Cardiac muscle cell (in vitro differentiated cells and primary cell): ENCODE measurements around the gene FBXO34. TPM values are rescaled to one million over a fixed set of nuclear protein-coding genes. Genes with fewer than 3 reads are reported as not detected.
A peak's percentile ranks its signal among the peaks of the same experiment; 100 is the strongest.

Experiments
- DNase-seq, 2 donors: peaks; one replicate each; pipeline versions ENCODE4 v3.0.0 to v3.0.0-alpha.2; 2010 to 2017; ENCODE audit warnings: low read depth in 1 of 2, low spot score in 1 of 2
- H3K27ac ChIP-seq: fragments of 200-600 bp; sonication (generic); 2 replicates; pipeline ENCODE4 v1.5.1; 2016
- H3K27me3 ChIP-seq: fragments of 200-600 bp; sonication (generic); 2 replicates; pipeline ENCODE4 v1.6.0; 2016; ENCODE audit warnings: control low read depth
- H3K36me3 ChIP-seq: fragments of 200-600 bp; sonication (generic); 2 replicates; pipeline ENCODE4 v1.5.1; 2016; ENCODE audit warnings: control low read depth
- H3K4me1 ChIP-seq: fragments of 200-600 bp; sonication (generic); 2 replicates; pipeline ENCODE4 v1.8.1; 2017; ENCODE audit warnings: low read depth, mild to moderate bottlenecking, mixed run types
- H3K4me3 ChIP-seq: fragments of 200-600 bp; sonication (generic); 2 replicates; pipeline ENCODE4 v1.5.1; 2016; ENCODE audit warnings: mild to moderate bottlenecking
- H3K9me3 ChIP-seq: fragments of 200-600 bp; sonication (generic); 2 replicates; pipeline ENCODE4 v1.5.1; 2017; ENCODE audit warnings: low read depth, mild to moderate bottlenecking, control low read depth
- polyA plus RNA-seq: library from polyadenylated mRNA; unstranded; fragments of >200 nt; fragmentation: Nextera tagmentation; extraction: Ambion mirVana; gene quantifications from 2 replicates; pipeline ENCODE4 v1.2.1, GENCODE V29; 2016
- total RNA-seq: library from RNA; depleted of rRNA; stranded (reverse); fragments of >200 nt; gene quantifications from 2 replicates; pipeline ENCODE4 v1.2.3, GENCODE V29; 2016
- TF ChIP-seq, protein P1 (sequence below): IDR thresholded peaks from 2 replicates; pipeline ENCODE4 v1.5.1; 2012; ENCODE audit warnings: low read depth, mild to moderate bottlenecking, low read length

The FBXO34 gene
- total and polyA plus RNA-seq, 2 experiments from 2014 or later, result 19.2 to 21.1 TPM

DNA sequence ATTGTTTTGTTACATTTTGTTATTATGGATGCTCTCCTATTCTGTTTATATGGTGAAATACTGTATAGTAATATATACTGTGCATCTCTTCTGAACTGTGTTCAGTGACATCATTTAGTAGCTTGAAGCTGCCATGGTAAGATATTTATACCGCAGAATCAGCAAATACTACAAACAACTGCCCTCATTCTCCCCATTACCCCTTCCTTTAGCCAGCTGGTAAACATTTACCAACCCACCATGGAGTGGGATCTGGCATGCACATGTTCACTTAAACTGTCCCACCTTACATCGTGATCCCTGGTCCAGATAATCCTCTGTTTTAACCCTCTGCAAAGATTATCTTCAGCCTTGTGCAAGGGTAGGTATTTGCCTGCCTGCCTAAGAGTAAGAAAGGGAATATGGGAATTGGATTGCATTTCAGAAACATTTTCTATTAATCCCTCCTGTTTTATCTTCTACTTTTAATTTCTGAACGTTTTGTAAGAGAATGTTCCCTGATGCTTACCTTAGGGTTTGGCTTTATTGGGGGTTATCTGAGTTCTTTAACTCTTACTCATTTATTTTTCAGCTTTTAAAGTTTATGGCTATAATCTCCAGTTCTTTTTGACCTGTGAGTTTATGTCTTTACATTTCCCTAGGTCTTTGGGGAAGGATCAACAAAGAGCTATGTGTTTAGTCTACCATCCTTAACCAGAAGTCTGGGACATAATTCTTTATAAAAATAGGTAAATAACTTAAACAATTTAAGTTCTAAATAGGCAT is 46.5 kb downstream of the FBXO34 start:
- no peak for DNase-seq
- Histone ChIP-seq H3K36me3 (peaks cover 3% of the 10 kb centered on the region), H3K9me3 (no peaks in the 10 kb centered on the region), H3K4me1 (peaks cover 9% of the 10 kb centered on the region), H3K27ac (peak overlapping the region; percentile 85), H3K4me3 (no peak overlapping the region), H3K27me3 (no peaks in the 10 kb centered on the region)
- TF ChIP-seq, protein P1, sequence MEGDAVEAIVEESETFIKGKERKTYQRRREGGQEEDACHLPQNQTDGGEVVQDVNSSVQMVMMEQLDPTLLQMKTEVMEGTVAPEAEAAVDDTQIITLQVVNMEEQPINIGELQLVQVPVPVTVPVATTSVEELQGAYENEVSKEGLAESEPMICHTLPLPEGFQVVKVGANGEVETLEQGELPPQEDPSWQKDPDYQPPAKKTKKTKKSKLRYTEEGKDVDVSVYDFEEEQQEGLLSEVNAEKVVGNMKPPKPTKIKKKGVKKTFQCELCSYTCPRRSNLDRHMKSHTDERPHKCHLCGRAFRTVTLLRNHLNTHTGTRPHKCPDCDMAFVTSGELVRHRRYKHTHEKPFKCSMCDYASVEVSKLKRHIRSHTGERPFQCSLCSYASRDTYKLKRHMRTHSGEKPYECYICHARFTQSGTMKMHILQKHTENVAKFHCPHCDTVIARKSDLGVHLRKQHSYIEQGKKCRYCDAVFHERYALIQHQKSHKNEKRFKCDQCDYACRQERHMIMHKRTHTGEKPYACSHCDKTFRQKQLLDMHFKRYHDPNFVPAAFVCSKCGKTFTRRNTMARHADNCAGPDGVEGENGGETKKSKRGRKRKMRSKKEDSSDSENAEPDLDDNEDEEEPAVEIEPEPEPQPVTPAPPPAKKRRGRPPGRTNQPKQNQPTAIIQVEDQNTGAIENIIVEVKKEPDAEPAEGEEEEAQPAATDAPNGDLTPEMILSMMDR, result no peak

DNA sequence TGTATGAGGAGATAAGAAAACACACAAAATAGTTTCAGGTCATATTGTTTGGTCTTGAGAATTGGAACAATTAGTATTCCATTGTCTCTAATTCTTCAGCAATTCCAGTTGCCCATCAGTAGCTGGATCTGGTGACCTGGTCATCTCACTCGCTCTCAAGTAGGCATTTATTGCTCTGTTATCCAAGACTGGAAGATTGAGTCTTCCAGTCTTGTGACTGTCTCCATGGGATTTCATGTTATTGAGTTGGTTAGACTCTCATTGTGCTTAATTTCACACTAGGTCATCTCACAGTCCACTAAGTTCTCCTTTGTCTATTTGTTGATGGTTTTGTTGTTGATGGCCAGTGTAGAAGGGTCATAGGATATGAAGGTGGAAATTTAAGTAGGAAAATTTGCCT is 47.5 kb downstream of the FBXO34 start:
- TF ChIP-seq, protein P1, result no peak
- DNase-seq, result no peak
- no peaks in the 10 kb centered on the region for H3K36me3 ChIP-seq
- H3K4me3 ChIP-seq, result no peak overlapping the region
- H3K27ac ChIP-seq, result no peak overlapping the region
- peaks cover 9% of the 10 kb centered on the region for H3K4me1 ChIP-seq
- no peaks in the 10 kb centered on the region for H3K9me3 ChIP-seq
- H3K27me3 ChIP-seq, result no peaks in the 10 kb centered on the region

DNA sequence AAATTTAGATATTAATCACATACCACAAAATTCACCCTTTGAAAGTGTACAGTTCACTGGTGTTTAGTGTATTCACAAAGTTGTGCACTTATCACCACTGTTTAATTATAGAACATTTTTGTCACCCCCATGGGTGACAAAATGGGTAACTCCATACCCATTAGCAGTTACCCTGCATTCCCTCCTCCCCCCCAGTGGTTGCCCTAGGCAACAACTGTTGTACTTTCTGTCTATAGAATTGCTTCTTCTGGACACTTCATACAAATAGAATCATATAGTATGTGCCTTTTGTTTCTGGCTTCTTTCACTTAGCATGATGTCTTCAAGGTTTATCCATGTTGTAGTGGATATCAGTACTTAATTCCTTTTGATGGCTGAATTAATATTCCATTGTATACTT is 52.7 kb downstream of the FBXO34 start:
- H3K36me3 ChIP-seq, result no peaks in the 10 kb centered on the region
- no peaks in the 10 kb centered on the region for H3K9me3 ChIP-seq
- DNase-seq, result no peak
- TF ChIP-seq, protein P1, result no peak
- no peaks in the 10 kb centered on the region for H3K4me1 ChIP-seq
- H3K27me3 ChIP-seq, result no peaks in the 10 kb centered on the region
- no peak overlapping the region for H3K4me3 ChIP-seq
- no peak overlapping the region for H3K27ac ChIP-seq

DNA sequence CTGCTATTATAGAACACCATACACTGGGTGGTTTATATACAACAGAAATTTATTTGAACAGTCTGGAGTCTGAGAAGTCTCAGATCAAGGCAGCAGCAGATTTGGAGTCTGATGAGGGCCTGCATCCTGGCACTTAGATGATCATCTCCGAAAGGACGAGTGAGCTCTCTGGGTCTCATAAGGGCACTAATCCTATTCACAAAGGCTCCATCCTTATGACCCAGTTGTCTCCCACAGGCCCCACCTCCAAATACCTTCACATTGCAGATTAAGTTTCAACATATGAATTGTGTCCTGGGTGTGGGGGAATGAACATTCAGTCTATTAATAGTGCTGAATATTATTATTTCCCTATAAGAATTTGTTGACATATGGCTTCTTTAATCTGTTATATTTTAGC is 53.6 kb downstream of the FBXO34 start:
- no peak overlapping the region for H3K4me3 ChIP-seq
- peaks cover 2% of the 10 kb centered on the region for H3K4me1 ChIP-seq
- no peaks in the 10 kb centered on the region for H3K27me3 ChIP-seq
- no peaks in the 10 kb centered on the region for H3K36me3 ChIP-seq
- H3K27ac ChIP-seq, result no peak overlapping the region
- TF ChIP-seq, protein P1, result no peak
- no peaks in the 10 kb centered on the region for H3K9me3 ChIP-seq
- no peak for DNase-seq

DNA sequence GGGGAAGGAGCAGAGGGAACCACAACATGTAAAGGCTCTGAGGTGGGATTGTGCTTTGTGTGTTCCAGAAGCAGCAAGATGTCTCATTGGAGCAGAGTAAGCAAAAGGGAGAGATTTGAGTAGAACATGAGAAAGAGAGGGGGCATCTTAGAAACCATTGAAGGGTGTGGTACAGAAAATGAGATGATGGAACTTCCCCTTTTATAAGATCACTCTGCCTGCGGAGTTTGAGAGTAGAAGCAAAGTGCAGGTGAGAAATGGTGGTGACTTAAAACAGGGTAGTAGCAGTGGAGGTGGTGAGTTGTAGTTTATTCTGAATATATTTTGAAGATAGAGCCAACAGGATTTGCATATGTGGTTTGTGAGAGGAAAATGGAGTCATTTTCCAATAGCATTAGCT is 56.0 kb downstream of the FBXO34 start:
- no peak for DNase-seq
- no peaks in the 10 kb centered on the region for H3K9me3 ChIP-seq
- TF ChIP-seq, protein P1, result no peak
- H3K4me3 ChIP-seq, result no peak overlapping the region
- H3K4me1 ChIP-seq, result peaks cover 10% of the 10 kb centered on the region
- H3K27ac ChIP-seq, result peak overlapping the region; percentile 24
- H3K27me3 ChIP-seq, result no peaks in the 10 kb centered on the region
- H3K36me3 ChIP-seq, result no peaks in the 10 kb centered on the region
